Tibial nerve (tissue), 4 donors: ENCODE measurements around the gene SH2D6. TPM values are rescaled to one million over a fixed set of nuclear protein-coding genes. Genes with fewer than 3 reads are reported as not detected.
A peak's percentile ranks its signal among the peaks of the same experiment; 100 is the strongest.

Experiments used
- DNase-seq, 2 donors: peaks; one replicate each; pipeline ENCODE4 v3.0.0-alpha.2; 2019; ENCODE audit warnings: low spot score in 2 of 2
- H3K27ac ChIP-seq, 4 donors: fragments of 200-600 bp; sonication (generic) in 3 of 4; one replicate each; pipeline ENCODE4 v1.5.1; 2017 to 2019; ENCODE audit warnings: mild to moderate bottlenecking in 1 of 4
- H3K27me3 ChIP-seq, 2 donors: fragments of 200-600 bp; sonication (generic) in 1 of 2; one replicate each; pipeline versions ENCODE4 v1.5.1 to v1.6.0; 2017 to 2019
- H3K36me3 ChIP-seq, 3 donors: fragments of 200-600 bp; sonication (generic); one replicate each; pipeline ENCODE4 v1.5.1; 2018 to 2019
- H3K4me1 ChIP-seq, 4 donors: fragments of 200-600 bp; sonication (generic) in 3 of 4; one replicate each; pipeline ENCODE4 v1.5.1; 2017 to 2019
- H3K4me3 ChIP-seq, 4 donors: fragments of 200-600 bp; sonication (generic) in 3 of 4; one replicate each; pipeline ENCODE4 v1.5.1; 2017 to 2019; ENCODE audit warnings: mild to moderate bottlenecking in 1 of 4, moderate library complexity in 1 of 4
- H3K9me3 ChIP-seq, 4 donors: fragments of 200-600 bp; sonication (generic) in 3 of 4; one replicate each; pipeline ENCODE4 v1.5.1; 2017 to 2019
- EP300 ChIP-seq, 2 donors: sonication (generic); formaldehyde crosslinking; IDR thresholded peaks; one replicate each; pipeline ENCODE4 v1.6.1; 2017; ENCODE audit warnings: antibody characterized with exemption in 2 of 2, mild to moderate bottlenecking in 1 of 2
- POLR2A ChIP-seq, 2 donors: fragments of 450-650 bp; IDR thresholded peaks; one replicate each; pipeline ENCODE4 v1.6.1; 2017; ENCODE audit warnings: antibody characterized with exemption in 2 of 2, mild to moderate bottlenecking in 2 of 2, moderate library complexity in 2 of 2
- WGBS, 2 donors: methylation state at CpG; one replicate each; pipeline ENCODE4 v1.1.5; 2018; 5-methylcytosine and 5-hydroxymethylcytosine counted together
- total RNA-seq, 4 donors: library from RNA; depleted of rRNA; stranded (reverse); fragments of >200 nt; gene quantifications; one replicate each; pipeline ENCODE4 v1.1.0, GENCODE V29; 2016
- TF ChIP-seq, protein P1 (sequence below), 5 experiments: fragments of 200-600 bp in 3 of 5; fragments of 450-650 bp in 2 of 5; sonication (generic) in 3 of 5; IDR thresholded peaks; one replicate each; pipeline ENCODE4 v1.5.1; 2016 to 2019; ENCODE audit warnings: antibody characterized with exemption in 5 of 5, mild to moderate bottlenecking in 3 of 5, moderate library complexity in 2 of 5

The SH2D6 gene
- total RNA-seq, 4 donors from 2014 or later, result 1.1 TPM; not detected in 3

DNA sequence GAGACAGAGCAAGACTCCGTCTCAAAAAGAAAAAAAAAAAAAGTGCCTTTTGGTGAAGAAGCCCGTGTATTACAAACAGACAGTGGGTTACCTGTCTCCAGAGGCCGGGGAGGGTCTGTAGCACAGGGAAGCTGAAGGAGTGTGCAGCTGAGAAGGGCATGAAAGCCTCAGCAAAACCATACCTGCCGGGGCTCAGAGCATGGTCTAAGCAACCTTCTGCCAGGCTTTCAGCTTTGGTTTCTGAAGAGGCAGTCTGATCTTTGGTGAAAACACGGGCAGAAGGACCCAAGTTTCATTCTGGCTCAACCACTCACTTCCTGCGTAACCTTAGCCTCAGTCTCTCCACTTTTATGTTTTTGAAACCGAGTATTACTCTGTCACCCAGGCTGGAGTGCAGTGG lies 21.5 kb downstream of the SH2D6 start:
- Histone ChIP-seq H3K9me3 (no peaks in the 10 kb centered on the region), H3K4me1 (peaks cover 4 to 45% (median 33%) of the 10 kb centered on the region in 4 donors), H3K36me3 (no peaks in the 10 kb centered on the region), H3K27ac (peak overlapping the region in 2 of 4 donors; percentile 99 to 100), H3K27me3 (no peaks in the 10 kb centered on the region), H3K4me3 (no peak overlapping the region)
- WGBS, 2 donors, result 85 to 87% methylated on average over 7 of the region's 7 CpGs
- TF ChIP-seq EP300 (IDR thresholded peaks at IDR 0.05) (no peak), POLR2A (IDR thresholded peaks at IDR 0.05) (no peak)
- TF ChIP-seq, protein P1, sequence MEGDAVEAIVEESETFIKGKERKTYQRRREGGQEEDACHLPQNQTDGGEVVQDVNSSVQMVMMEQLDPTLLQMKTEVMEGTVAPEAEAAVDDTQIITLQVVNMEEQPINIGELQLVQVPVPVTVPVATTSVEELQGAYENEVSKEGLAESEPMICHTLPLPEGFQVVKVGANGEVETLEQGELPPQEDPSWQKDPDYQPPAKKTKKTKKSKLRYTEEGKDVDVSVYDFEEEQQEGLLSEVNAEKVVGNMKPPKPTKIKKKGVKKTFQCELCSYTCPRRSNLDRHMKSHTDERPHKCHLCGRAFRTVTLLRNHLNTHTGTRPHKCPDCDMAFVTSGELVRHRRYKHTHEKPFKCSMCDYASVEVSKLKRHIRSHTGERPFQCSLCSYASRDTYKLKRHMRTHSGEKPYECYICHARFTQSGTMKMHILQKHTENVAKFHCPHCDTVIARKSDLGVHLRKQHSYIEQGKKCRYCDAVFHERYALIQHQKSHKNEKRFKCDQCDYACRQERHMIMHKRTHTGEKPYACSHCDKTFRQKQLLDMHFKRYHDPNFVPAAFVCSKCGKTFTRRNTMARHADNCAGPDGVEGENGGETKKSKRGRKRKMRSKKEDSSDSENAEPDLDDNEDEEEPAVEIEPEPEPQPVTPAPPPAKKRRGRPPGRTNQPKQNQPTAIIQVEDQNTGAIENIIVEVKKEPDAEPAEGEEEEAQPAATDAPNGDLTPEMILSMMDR (IDR thresholded peaks at IDR 0.05), result no peak
- no peak for DNase-seq

DNA sequence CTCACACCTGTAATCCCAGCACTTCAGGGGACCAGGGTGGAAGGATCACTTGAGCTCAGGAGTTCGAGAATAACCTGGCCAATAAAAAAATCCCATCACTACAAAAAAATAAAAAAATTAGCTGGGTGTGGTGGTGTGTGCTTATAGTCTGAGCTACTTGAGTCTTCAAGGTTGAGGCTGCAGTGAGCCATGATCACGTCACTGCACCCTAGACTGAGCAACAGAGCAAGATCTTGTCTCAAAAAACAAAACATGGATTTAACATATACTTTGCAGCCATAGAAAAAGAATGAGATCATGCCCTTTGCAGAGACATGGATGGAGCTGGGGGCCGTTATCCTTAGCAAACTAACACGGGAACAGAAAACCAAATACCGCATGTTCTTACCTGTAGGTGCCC lies 22.2 kb downstream of the SH2D6 start:
- TF ChIP-seq, protein P1 (IDR thresholded peaks at IDR 0.05), result no peak
- TF ChIP-seq EP300 (IDR thresholded peaks at IDR 0.05) (no peak), POLR2A (IDR thresholded peaks at IDR 0.05) (no peak)
- 92% methylated on average over 5 of the region's 5 CpGs for WGBS, 2 donors
- Histone ChIP-seq H3K4me1 (peaks cover 4 to 39% (median 30%) of the 10 kb centered on the region in 4 donors), H3K27ac (no peak overlapping the region), H3K27me3 (no peaks in the 10 kb centered on the region), H3K9me3 (no peaks in the 10 kb centered on the region), H3K36me3 (no peaks in the 10 kb centered on the region), H3K4me3 (no peak overlapping the region)
- no peak for DNase-seq

DNA sequence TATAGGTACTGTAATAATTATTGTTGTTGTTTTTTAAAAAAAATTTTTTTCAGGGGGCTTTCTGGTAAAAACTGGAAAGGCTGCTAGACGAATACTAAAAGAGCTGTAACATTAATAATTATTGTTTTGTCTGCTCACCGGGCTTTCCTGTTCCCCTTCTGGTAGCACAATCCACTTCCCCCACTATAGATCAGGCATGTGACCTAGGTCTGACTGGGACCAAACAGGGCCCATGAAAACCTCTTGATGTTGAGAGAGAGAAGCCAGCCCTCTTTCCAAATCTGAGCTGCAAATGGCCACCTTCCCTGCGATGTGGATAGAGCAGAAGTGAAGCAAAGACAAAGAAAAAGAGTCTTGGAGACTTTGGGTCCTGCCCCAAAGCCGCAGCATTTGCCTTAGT lies 23.4 kb downstream of the SH2D6 start:
- 62 to 68% methylated on average over 4 of the region's 4 CpGs for WGBS, 2 donors
- H3K4me3 ChIP-seq, result no peak overlapping the region
- H3K9me3 ChIP-seq, result no peaks in the 10 kb centered on the region
- TF ChIP-seq EP300 (IDR thresholded peaks at IDR 0.05) (no peak), POLR2A (IDR thresholded peaks at IDR 0.05) (no peak)
- TF ChIP-seq, protein P1 (IDR thresholded peaks at IDR 0.05), result no peak
- no peak overlapping the region for H3K27ac ChIP-seq
- no peaks in the 10 kb centered on the region for H3K36me3 ChIP-seq
- H3K4me1 ChIP-seq, result peaks cover 3 to 33% (median 22%) of the 10 kb centered on the region in 4 donors
- no peak for DNase-seq
- H3K27me3 ChIP-seq, result no peaks in the 10 kb centered on the region

DNA sequence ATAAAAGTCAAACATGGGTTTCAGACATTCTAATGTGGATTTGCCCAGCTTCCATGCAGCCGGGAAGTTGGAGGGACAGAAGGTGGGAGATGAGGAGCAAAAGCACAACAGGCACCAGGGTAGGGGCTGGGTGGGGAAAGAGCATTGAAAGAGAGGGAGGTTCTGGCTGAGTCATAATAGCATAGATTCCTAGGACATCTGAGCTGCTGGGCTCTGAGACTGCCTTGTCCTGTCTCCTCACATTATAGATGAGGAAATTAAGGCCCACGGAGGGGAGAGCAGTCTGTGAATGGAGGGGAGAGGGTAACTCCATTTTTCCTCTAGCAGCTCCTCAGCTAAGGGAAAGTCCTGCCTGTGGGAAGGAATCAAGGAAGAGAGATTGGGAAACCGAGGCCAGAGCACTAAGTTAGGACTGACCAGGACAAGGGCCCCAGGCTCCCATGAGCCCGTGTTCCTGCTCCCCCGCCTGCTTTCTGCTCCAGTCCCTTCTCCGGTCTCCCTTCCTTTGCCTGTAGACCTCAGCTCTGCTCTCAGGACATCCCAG lies 26.2 kb downstream of the SH2D6 start:
- 83 to 85% methylated on average over 6 of the region's 6 CpGs for WGBS, 2 donors
- Histone ChIP-seq H3K27ac (no peak overlapping the region), H3K4me1 (peaks cover 0 to 7% (median 2%) of the 10 kb centered on the region in 4 donors), H3K27me3 (no peaks in the 10 kb centered on the region), H3K9me3 (no peaks in the 10 kb centered on the region), H3K36me3 (no peaks in the 10 kb centered on the region), H3K4me3 (no peak overlapping the region)
- DNase-seq, result no peak
- TF ChIP-seq, protein P1 (IDR thresholded peaks at IDR 0.05), result no peak
- no peak for TF ChIP-seq POLR2A (IDR thresholded peaks at IDR 0.05)
- no peak for TF ChIP-seq EP300 (IDR thresholded peaks at IDR 0.05)

DNA sequence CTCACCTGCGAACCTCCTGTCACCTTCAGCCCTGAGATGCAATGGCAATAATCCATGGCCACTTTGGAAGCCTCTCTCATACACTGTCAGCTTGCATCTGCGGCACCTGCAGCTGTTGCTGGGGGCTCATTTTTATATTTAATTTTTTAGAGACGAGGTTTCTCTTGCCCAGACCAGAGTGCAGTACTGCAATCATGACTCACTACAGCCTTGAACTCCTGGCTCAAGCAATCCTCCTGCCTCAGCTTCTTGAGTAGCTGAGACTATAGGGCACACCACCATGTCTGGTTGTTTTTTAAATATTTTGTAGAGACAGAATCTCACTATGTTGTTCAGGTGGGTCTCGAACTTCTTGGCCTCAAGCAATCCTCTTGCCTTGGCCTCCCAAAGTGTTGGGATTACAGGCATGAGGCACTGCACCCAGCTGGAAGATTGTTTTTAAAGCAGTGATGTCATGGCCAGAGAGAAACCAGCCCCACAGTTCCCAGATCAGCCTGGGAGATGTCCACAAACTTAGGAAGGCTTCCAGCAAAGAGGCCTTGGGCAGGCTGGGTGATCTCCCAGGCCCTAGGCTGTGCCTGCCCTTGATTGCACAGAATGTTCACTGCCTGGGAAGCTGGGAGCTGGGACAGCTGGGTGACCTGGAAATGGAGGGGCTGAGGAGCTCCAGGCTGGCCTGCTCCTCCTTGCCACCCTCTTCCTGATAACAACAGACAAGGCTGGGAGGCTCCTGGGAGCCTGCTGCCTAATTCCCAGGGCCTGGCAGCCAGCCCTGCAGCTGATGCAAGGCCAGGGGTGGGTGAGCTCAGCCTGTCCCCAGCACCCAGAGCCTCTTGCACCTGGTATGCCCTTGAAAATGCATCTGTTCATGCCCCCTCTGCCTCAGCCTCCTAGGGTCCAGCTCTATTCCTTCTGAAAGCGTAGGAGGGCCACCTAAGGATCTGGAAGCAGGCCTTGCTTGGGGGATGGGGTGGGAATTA lies 27.1 kb downstream of the SH2D6 start:
- no peak for TF ChIP-seq EP300 (IDR thresholded peaks at IDR 0.05)
- no peak for TF ChIP-seq POLR2A (IDR thresholded peaks at IDR 0.05)
- TF ChIP-seq, protein P1 (IDR thresholded peaks at IDR 0.05), result no peak
- 91 to 92% methylated on average over 5 of the region's 5 CpGs for WGBS, 2 donors
- Histone ChIP-seq H3K27me3 (no peaks in the 10 kb centered on the region), H3K27ac (peak overlapping the region in 3 of 4 donors; percentile 12 to 55 (median 51)), H3K4me3 (no peak overlapping the region), H3K4me1 (peaks cover 0 to 7% (median 2%) of the 10 kb centered on the region in 4 donors), H3K9me3 (no peaks in the 10 kb centered on the region), H3K36me3 (no peaks in the 10 kb centered on the region)
- DNase-seq, result no peak
